ENCODE results near the gene CASP3. TPM values are rescaled to one million over a fixed set of nuclear protein-coding genes. Genes with fewer than 3 reads are reported as not detected.

The CASP3 gene
- total RNA-seq, 1 experiment from 2014 or later: 65.5 TPM

GRCh38 chr4:184647266-184648053 lies 1.8 kb downstream of the CASP3 start:
- TF ChIP-seq, protein P1, sequence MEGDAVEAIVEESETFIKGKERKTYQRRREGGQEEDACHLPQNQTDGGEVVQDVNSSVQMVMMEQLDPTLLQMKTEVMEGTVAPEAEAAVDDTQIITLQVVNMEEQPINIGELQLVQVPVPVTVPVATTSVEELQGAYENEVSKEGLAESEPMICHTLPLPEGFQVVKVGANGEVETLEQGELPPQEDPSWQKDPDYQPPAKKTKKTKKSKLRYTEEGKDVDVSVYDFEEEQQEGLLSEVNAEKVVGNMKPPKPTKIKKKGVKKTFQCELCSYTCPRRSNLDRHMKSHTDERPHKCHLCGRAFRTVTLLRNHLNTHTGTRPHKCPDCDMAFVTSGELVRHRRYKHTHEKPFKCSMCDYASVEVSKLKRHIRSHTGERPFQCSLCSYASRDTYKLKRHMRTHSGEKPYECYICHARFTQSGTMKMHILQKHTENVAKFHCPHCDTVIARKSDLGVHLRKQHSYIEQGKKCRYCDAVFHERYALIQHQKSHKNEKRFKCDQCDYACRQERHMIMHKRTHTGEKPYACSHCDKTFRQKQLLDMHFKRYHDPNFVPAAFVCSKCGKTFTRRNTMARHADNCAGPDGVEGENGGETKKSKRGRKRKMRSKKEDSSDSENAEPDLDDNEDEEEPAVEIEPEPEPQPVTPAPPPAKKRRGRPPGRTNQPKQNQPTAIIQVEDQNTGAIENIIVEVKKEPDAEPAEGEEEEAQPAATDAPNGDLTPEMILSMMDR (conservative IDR thresholded peaks at IDR 0.05; ENCODE audit: low read depth, low read length): no peak
- TF ChIP-seq EZH2 (IDR thresholded peaks at IDR 0.05; ENCODE audit: borderline replicate concordance, low read depth, low read length, poor library complexity, severe bottlenecking): no peak
- TSS peak; percentile 29 for BruUV-seq (replicated peaks)
- H3K36me3 ChIP-seq (ENCODE audit: insufficient read depth, low read length, poor library complexity, severe bottlenecking): no peaks in the 10 kb centered on the region
- ChIA-PET CTCF (no interaction called here), POLR2A (ENCODE audit: low non-redundant PET) (no interaction called here)
- no peaks in the 10 kb centered on the region for H3K27me3 ChIP-seq (replicated peaks; ENCODE audit: insufficient read depth, low read depth, low read length, poor library complexity)
- no peaks in the 10 kb centered on the region for H3K9me3 ChIP-seq (ENCODE audit: low read depth, low read length, poor library complexity, severe bottlenecking)
- H3K4me3 ChIP-seq (ENCODE audit: low read depth, low read length, poor library complexity, severe bottlenecking): peak overlapping the region; percentile 94
- peaks cover 50% of the 10 kb centered on the region for H3K4me1 ChIP-seq (ENCODE audit: insufficient read depth, low read length, poor library complexity, severe bottlenecking)
- intact Hi-C loops (cut with micrococcal nuclease; ENCODE audit: unreplicated experiment): loop anchor here (1.0 to 10.0 kb wide), 6 partner anchors 85 to 379 kb away; partner anchors contain the start of genes CENPU and IRF2
- no peak for DNase-seq (ENCODE audit: low spot score)
- peak overlapping the region; percentile 93 for H3K27ac ChIP-seq (ENCODE audit: low read depth, low read length, poor library complexity, severe bottlenecking)

DNA sequence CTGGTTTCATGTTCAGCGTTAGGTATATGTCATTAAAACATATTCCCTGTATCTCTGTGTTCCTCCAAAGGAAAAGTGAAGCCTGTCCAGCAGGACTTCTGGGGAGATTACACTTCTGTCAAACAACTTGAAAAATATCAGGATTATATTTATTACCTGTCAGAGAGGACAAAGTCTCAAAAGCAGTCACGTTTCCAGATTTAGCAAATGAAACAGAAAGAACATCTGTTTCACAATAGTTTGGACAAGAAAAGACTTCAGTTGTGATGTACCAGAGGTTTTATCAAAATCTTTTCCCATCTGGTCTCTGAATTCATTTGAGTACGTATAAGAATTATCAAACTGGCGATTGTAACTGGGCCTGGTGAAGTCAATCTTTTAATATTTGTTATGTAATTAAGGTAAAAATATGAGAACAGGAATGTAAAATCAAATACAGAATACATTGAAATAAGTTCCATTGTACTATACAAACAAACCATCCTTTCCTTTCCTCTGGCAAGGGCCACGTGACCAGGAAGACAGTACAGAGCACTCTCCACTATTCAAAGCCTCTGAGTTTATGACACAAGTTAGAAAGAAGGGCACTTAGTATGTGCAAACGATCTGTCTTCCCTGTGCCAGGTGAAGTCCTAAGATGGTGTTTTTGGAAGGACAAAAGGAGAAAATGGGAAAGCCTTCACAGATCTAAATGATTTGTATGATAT lies 3.2 kb downstream of the CASP3 start:
- H3K9me3 ChIP-seq (ENCODE audit: low read depth, low read length, poor library complexity, severe bottlenecking): no peaks in the 10 kb centered on the region
- H3K4me3 ChIP-seq (ENCODE audit: low read depth, low read length, poor library complexity, severe bottlenecking): no peak overlapping the region
- H3K36me3 ChIP-seq (ENCODE audit: insufficient read depth, low read length, poor library complexity, severe bottlenecking): no peaks in the 10 kb centered on the region
- ChIA-PET CTCF (no interaction called here), POLR2A (ENCODE audit: low non-redundant PET) (no interaction called here)
- no peak for DNase-seq (ENCODE audit: low spot score)
- TF ChIP-seq EZH2 (IDR thresholded peaks at IDR 0.05; ENCODE audit: borderline replicate concordance, low read depth, low read length, poor library complexity, severe bottlenecking): no peak
- TF ChIP-seq, protein P1 (conservative IDR thresholded peaks at IDR 0.05; ENCODE audit: low read depth, low read length): no peak
- H3K4me1 ChIP-seq (ENCODE audit: insufficient read depth, low read length, poor library complexity, severe bottlenecking): peaks cover 46% of the 10 kb centered on the region
- BruUV-seq (replicated peaks): no TSS peak
- H3K27ac ChIP-seq (ENCODE audit: low read depth, low read length, poor library complexity, severe bottlenecking): peak overlapping the region; percentile 21
- intact Hi-C loops (cut with micrococcal nuclease; ENCODE audit: unreplicated experiment): loop anchor here (5.0 to 10.0 kb wide), 4 partner anchors 86 to 289 kb away; partner anchors contain the start of gene CENPU
- H3K27me3 ChIP-seq (replicated peaks; ENCODE audit: insufficient read depth, low read depth, low read length, poor library complexity): no peaks in the 10 kb centered on the region

DNA sequence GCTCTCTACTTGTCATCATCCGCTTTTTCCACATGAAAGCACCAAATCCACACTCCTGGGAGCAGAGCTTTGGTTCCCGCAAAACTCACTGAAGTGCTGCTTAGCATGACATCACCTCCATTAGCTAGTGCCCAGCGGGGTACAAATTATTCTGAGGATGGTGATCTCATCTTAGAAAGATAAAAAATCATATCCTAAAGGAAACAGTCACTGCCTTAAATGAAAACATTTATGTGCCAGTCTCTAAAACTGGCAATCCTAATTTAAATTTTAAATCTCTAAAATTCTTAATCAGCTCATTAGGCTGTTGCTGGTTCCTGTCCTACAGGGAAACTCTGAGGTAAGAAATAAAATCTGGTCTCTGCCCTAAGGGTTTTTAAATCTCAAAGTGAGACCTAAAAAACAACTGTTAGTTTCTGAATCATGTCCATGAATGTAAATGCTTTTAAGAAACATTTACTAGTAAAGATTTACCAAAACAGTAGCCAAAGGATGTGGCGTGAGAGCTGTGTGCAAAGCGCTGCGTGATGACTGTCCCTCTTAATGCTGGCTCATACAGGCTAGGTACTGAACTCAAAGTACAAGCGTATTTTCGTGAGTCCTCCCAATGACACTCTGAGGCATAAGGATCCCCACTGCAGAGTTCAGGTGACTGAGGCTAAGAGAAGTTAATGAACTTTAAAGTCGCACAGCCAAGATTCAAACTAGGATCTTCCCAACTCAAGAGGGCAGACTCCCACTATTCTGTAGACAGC lies 4.5 kb downstream of the CASP3 start:
- POLR2A ChIA-PET (ENCODE audit: low non-redundant PET): no interaction called here
- intact Hi-C loops (cut with micrococcal nuclease; ENCODE audit: unreplicated experiment): loop anchor here (5.0 to 10.0 kb wide), 4 partner anchors 88 to 287 kb away; partner anchors contain the start of gene CENPU

More for the DNA sequence above, 4.5 kb downstream of the CASP3 start:
- Histone ChIP-seq H3K4me3 (ENCODE audit: low read depth, low read length, poor library complexity, severe bottlenecking) (no peak overlapping the region), H3K9me3 (ENCODE audit: low read depth, low read length, poor library complexity, severe bottlenecking) (no peaks in the 10 kb centered on the region), H3K27me3 (replicated peaks; ENCODE audit: insufficient read depth, low read depth, low read length, poor library complexity) (no peaks in the 10 kb centered on the region), H3K27ac (ENCODE audit: low read depth, low read length, poor library complexity, severe bottlenecking) (peak overlapping the region; percentile 66), H3K4me1 (ENCODE audit: insufficient read depth, low read length, poor library complexity, severe bottlenecking) (peaks cover 39% of the 10 kb centered on the region), H3K36me3 (ENCODE audit: insufficient read depth, low read length, poor library complexity, severe bottlenecking) (no peaks in the 10 kb centered on the region)
- DNase-seq (ENCODE audit: low spot score): peak; percentile 83
- no TSS peak for BruUV-seq (replicated peaks)
- TF ChIP-seq, protein P1 (conservative IDR thresholded peaks at IDR 0.05; ENCODE audit: low read depth, low read length): no peak
- no peak for TF ChIP-seq EZH2 (IDR thresholded peaks at IDR 0.05; ENCODE audit: borderline replicate concordance, low read depth, low read length, poor library complexity, severe bottlenecking)
- CTCF ChIA-PET: no interaction called here
